Measurements from ENCODE around the gene LHFPL6.

Gene LHFPL6

DNA sequence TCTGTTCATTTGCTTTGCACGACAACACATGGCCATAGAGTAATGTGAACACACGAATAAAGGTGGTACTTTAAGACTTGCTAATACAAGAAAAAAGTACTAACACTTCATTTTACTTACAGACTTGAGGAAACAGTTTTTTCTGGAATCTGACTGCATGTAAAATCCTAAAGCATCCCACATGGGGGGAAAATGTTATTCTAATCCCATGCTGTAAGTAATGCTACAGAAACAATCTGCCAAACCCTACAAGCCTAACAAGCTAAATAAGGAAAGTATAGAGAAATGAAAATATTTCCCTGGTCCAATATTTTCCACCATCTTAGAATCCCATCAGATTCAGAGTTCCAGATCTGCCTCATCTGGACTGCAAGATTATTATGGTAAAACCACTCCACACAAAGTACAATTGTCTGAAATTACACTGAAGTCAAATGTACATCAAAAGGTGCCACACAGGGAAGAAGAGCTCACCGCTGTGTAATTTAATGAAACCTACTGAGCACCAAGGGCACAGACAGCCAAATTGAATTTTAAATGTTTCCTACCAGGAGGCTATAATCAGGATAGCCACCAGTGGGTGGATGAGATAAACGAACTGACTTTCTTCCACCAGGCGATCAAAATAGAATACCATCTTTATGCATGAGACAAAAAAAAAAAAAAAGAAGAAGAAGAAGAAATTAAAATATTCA, 22.0 kb downstream of the LHFPL6 start:
- DNase-seq (ENCODE audit: insufficient read length, low spot score) (no peak), FAIRE-seq (no peak)
- TF ChIP-seq POLR2A (IDR thresholded peaks at IDR 0.05; ENCODE audit: low read depth, low read length) = no peak

GRCh38 chr13:39578821-39579291, 24.1 kb downstream of the LHFPL6 start:
- FAIRE-seq (no peak), DNase-seq (ENCODE audit: insufficient read length, low spot score) (no peak)
- no peak for TF ChIP-seq POLR2A (IDR thresholded peaks at IDR 0.05; ENCODE audit: low read depth, low read length)

DNA sequence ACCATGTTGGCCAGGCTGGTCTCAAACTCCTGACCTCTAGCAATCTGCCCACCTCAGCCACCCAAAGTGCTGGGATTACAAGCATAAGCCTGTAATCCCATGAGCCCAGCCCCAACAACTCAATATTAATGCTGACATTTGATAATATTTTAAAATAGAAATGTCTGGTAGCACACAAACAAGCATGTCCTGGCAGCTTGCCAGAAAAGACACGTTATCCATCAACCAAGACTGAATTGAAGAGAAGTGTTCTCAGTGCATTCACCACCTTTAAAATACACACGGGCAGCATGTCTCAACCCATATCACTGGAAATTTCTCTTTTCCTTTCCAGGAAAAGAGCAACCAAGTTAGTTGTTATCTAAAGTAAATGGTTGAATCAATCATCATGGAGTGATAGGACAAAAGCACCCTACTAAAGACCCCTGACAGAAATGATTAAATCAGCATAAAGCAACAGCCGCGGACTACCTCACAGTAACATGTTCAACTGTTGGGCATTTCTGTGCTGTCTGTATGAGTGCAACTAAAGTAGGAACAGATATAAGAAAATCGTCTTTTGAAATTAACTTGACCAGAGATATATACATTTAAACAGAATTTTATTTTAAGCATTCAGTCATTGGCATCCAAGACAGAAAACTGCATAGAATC, 25.0 kb downstream of the LHFPL6 start:
- TF ChIP-seq POLR2A (IDR thresholded peaks at IDR 0.05; ENCODE audit: low read depth, low read length) = no peak
- DNase-seq (ENCODE audit: insufficient read length, low spot score) (no peak), FAIRE-seq (no peak)

GRCh38 chr13:39577203-39577602, 25.8 kb downstream of the LHFPL6 start:
- TF ChIP-seq POLR2A (IDR thresholded peaks at IDR 0.05; ENCODE audit: low read depth, low read length) = no peak
- FAIRE-seq = no peak
- DNase-seq (ENCODE audit: insufficient read length, low spot score) = no peak

DNA sequence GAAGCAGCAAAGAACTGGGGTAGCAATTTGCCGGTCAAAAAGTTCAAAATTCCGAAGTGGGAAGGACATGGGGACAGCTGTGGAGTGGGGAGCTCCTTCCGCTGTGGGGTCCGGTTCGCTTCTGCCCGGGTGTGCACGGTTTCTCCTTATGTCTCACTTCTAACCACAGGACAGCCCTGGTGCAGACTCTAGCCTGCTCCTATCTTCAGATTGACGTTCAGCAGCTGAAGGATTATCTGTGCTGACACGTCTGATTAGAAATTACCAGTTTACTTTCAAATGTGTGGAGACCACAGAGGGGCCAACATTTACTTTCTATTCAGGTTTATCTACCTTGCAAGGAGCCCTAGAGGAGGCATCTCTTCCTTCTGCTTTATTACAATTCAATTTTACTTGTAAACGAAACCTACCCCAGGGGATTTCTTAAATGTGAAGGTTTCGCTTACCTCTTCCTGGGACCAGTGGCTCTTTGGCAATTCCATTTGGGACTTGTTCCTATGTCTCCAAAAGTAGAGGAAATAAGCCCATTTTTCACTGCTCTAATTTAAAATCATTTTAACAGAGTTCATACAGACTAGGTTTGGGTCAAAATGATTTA, 27.3 kb downstream of the LHFPL6 start:
- no peak for FAIRE-seq
- no peak for DNase-seq (ENCODE audit: insufficient read length, low spot score)

DNA sequence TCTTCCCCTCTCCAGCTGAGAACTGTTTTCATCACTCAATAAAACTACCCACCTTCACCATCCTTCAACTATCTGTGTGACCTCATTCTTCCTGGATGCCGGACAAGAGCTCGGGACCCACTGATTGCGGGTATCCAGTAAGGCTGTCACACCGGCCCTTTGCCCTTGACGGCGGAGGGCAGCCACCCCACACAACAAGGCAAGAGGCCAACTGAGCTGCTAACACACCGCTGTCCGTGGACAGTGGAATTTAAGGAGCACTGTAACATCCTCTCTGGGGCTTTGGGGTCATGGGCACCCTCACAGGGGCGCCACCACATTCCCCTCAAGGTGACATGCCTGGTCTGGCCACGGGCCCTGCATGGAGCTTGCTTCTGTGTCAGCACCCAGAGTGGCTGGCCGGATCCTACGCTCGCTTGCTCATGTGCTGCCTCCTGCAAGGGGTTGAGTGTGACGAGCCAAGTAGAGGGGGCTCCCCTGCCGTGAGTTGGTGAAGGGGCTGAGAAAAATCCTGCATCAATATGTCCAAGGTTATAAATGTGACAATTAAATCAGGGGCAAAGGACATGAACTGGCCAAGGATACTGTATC, 31.4 kb downstream of the LHFPL6 start:
- DNase-seq (ENCODE audit: insufficient read length, low spot score) = no peak
- no peak for FAIRE-seq
- no peak for TF ChIP-seq POLR2A (IDR thresholded peaks at IDR 0.05; ENCODE audit: low read depth, low read length)

More for the DNA sequence above, 27.3 kb downstream of the LHFPL6 start:
- TF ChIP-seq POLR2A (IDR thresholded peaks at IDR 0.05; ENCODE audit: low read depth, low read length) = no peak

DNA sequence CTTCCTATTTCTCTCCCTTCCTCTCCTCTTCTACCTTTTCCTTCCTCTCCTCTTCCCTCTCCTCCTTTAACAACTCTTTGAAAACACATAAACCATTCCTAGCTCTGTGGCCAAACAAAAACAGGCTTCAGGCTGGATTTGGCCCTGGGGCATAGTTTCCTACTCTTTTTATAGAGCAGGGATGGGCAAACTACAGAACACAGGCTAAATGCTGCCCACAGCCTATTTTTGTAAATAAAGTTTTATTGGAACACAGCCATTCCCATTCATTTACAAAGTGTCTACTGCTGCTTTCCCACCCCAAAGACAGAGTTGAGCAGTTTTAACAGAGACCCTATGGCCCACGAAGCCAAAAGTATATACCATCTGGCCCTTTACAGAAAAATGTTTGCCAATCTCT, 35.4 kb downstream of the LHFPL6 start:
- DNase-seq (ENCODE audit: insufficient read length, low spot score) (no peak), FAIRE-seq (no peak)
- no peak for TF ChIP-seq POLR2A (IDR thresholded peaks at IDR 0.05; ENCODE audit: low read depth, low read length)

GRCh38 chr13:39566216-39566869, 36.6 kb downstream of the LHFPL6 start:
- no peak for FAIRE-seq
- no peak for TF ChIP-seq POLR2A (IDR thresholded peaks at IDR 0.05; ENCODE audit: low read depth, low read length)
- no peak for DNase-seq (ENCODE audit: insufficient read length, low spot score)

- no peak for TF ChIP-seq POLR2A (IDR thresholded peaks at IDR 0.05; ENCODE audit: low read depth, low read length)
- FAIRE-seq = peak; percentile 82
- DNase-seq (ENCODE audit: insufficient read length, low spot score) = peak; percentile 38
Measured at GRCh38 chr13:39565036-39565949, 37.7 kb downstream of the LHFPL6 start.

GRCh38 chr13:39563470-39563735, 39.6 kb downstream of the LHFPL6 start:
- DNase-seq (ENCODE audit: insufficient read length, low spot score) = no peak
- no peak for FAIRE-seq
- no peak for TF ChIP-seq POLR2A (IDR thresholded peaks at IDR 0.05; ENCODE audit: low read depth, low read length)

GRCh38 chr13:39561971-39562370, 41.0 kb downstream of the LHFPL6 start:
- no peak for FAIRE-seq
- no peak for DNase-seq (ENCODE audit: insufficient read length, low spot score)
- no peak for TF ChIP-seq POLR2A (IDR thresholded peaks at IDR 0.05; ENCODE audit: low read depth, low read length)

DNA sequence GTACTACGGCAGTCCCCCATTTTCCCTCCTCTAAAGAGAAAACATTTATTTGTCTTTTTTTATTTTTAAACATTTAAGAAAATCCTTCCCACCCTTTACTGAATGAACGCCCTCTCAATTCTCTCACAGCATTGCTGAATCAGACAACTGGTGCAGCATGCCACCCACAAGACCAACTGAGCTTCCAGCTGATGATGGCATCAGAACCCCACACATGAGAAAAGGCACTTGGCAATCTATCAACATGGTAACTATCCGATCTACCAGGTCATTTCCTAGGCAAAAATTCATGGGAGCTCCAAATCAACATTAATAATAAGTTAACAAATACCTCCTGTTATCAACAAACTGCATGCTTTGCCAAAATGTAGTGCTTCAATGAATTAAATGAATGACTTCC, 43.1 kb downstream of the LHFPL6 start:
- FAIRE-seq (no peak), DNase-seq (ENCODE audit: insufficient read length, low spot score) (no peak)
- TF ChIP-seq POLR2A (IDR thresholded peaks at IDR 0.05; ENCODE audit: low read depth, low read length) = no peak

DNA sequence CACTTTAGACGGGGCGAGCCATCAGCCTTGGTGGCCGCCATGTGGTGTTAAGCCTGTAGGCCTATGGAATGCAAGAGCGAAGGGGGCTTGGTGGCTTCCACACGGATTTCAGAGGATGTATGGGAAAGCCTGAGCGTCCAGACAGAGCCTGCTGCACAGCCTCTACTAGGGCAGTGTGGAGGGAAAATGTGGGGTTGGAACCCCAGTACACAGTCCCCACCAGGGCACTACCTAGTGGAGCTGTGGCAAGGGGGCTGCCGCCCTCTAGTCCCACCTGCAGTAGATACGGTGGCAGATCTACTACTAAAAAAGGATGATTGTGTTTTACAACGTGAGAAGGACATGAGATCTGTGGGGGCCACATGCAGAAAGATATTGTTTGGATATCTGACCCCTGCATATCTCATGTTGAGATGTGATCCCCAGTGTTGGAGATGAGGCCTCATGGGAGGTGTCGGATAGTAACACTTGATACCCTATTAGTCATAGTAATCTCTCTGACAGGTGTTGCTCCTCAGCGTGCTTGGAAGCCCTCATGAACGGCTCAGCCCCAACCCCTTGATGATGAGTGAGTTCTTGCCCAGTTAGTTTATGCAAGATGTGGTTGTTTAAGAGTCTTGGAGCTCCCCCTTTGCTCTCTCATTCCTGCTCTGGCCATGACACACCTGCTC, 45.6 kb downstream of the LHFPL6 start:
- DNase-seq (ENCODE audit: insufficient read length, low spot score) = no peak
- no peak for FAIRE-seq
- no peak for TF ChIP-seq POLR2A (IDR thresholded peaks at IDR 0.05; ENCODE audit: low read depth, low read length)
